GM12891 (cell line): ENCODE results near the gene OR9Q1.

Source experiments
- POLR2A ChIP-seq: IDR thresholded peaks from 2 replicates; pipeline ENCODE4 v1.6.1; 2011; ENCODE audit warnings: low read depth, low read length, control low read depth
- POLR2AphosphoS5 ChIP-seq: IDR thresholded peaks from 2 replicates; pipeline ENCODE4 v1.6.1; 2011; ENCODE audit warnings: low read depth, low read length, control low read depth

GRCh38 chr11:58134151-58134550 is 110.5 kb downstream of the OR9Q1 start:
- no peak for TF ChIP-seq POLR2AphosphoS5
- TF ChIP-seq POLR2A, result no peak
